HG02840 (cell line): Measurements from ENCODE around the gene SYT1.

ENCODE experiments used
- ATAC-seq: cut with Tn5 transposase; IDR thresholded peaks from one replicate; pipeline ENCODE4 v1.9.1; 2021; ENCODE audit warnings: mild to moderate bottlenecking, moderate library complexity, moderate number of reproducible peaks; ENCODE audit not compliant: unreplicated experiment, low FRiP score

SYT1 gene

GRCh38 chr12:79266343-79267144, 402.0 kb downstream of the SYT1 start:
- no peak for ATAC-seq

- no peak for ATAC-seq
Measured at GRCh38 chr12:79267580-79267979, 403.0 kb downstream of the SYT1 start.

- no peak for ATAC-seq
Measured at GRCh38 chr12:79274501-79275064, 410.0 kb downstream of the SYT1 start.

GRCh38 chr12:79275631-79276030, 411.1 kb downstream of the SYT1 start:
- ATAC-seq: no peak

GRCh38 chr12:79283364-79283763, 418.8 kb downstream of the SYT1 start:
- no peak for ATAC-seq

- no peak for ATAC-seq
Measured at GRCh38 chr12:79288911-79289310, 424.3 kb downstream of the SYT1 start.

GRCh38 chr12:79291711-79292110, 427.1 kb downstream of the SYT1 start:
- no peak for ATAC-seq

GRCh38 chr12:79294590-79294989, 430.0 kb downstream of the SYT1 start:
- ATAC-seq: no peak

GRCh38 chr12:79295572-79295971, 431.0 kb downstream of the SYT1 start:
- no peak for ATAC-seq

- ATAC-seq: no peak
Measured at GRCh38 chr12:79296133-79296532, 431.6 kb downstream of the SYT1 start.

- no peak for ATAC-seq
Measured at GRCh38 chr12:79296871-79297270, 432.3 kb downstream of the SYT1 start.

- no peak for ATAC-seq
Measured at GRCh38 chr12:79298506-79298905, 433.9 kb downstream of the SYT1 start.

GRCh38 chr12:79299447-79300198, 435.0 kb downstream of the SYT1 start:
- ATAC-seq: no peak

GRCh38 chr12:79300199-79300568, 435.6 kb downstream of the SYT1 start:
- ATAC-seq: no peak

- ATAC-seq: no peak
Measured at GRCh38 chr12:79301181-79301580, 436.6 kb downstream of the SYT1 start.

- no peak for ATAC-seq
Measured at GRCh38 chr12:79302162-79302814, 437.7 kb downstream of the SYT1 start.

GRCh38 chr12:79307340-79307739, 442.8 kb downstream of the SYT1 start:
- no peak for ATAC-seq

GRCh38 chr12:79309039-79309438, 444.5 kb downstream of the SYT1 start:
- no peak for ATAC-seq

- no peak for ATAC-seq
Measured at GRCh38 chr12:79317179-79317847, 452.7 kb downstream of the SYT1 start.

GRCh38 chr12:79322905-79323304, 458.3 kb downstream of the SYT1 start:
- no peak for ATAC-seq

GRCh38 chr12:79324571-79324970, 460.0 kb downstream of the SYT1 start:
- no peak for ATAC-seq
